GM19193 (cell line): ENCODE data around the gene CAPN15.

Experiments used
- POLR2A ChIP-seq: IDR thresholded peaks from 4 replicates; pipeline ENCODE4 v1.6.1; 2011; ENCODE audit not compliant: insufficient read depth, insufficient read length; ENCODE audit errors: extremely low read depth

CAPN15 gene

DNA sequence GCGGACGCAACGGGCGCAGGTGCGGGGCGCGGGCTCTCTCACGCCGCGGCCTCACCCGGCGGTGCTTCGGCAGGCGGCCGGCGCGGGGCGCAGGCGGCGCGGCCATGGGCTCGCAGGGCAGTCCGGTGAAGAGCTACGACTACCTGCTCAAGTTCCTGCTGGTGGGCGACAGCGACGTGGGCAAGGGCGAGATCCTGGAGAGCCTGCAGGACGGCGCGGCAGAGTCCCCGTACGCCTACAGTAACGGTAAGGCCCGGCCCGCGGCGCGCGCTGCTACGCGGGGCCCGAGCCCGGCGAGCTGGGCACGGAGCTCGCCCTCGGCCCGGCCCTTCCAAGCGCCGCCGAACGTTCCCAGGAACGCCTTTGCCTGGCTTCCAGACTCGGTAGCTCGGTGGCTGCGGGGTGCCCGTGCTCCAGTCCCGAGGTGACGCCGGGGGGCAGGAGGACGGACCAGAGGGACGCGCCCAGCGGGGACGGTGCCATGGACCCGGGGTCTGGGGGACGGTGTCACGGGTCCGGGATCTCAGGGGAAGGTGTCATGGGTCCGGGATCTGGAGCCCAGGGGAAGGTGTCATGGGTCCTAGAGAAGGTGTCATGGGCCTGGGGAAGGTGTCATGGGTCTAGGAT is 62.8 kb downstream of the CAPN15 start:
- TF ChIP-seq POLR2A, result no peak

DNA sequence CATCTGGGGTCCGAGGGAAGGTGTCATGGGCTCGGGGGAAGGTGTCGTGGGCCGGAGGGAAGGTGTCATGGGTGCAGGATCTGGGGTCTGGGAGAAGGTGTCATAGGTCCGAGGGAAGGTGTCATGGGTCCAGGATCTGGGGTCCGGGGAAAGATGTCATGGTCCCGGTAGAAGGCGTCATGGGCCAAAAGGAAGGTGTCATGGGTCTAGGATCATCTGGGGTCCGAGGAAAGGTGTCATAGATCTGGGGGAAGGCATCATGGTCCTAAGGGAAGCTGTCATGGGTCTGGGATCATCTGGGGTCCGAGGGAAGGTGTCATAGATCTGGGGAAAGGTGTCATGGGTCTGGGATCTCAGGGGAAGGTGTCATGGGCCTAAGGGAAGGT is 63.3 kb downstream of the CAPN15 start:
- TF ChIP-seq POLR2A, result no peak

DNA sequence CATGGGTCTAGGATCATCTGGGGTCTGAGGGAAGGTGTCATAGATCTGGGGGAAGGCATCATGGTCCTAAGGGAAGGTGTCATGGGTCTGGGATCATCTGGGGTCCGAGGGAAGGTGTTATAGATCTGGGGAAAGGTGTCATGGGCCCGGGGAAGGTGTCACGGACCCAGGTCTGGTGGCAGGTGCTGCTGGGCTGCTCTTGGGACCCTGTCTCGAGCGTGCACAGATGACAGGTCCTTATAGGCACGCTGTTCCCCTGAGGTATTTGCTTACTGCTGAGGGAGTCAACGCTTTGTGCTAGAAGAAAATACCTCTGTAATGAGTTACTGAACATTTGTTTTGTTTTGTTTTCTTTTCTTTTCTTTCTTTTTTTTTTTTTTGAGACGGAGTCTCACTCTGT is 63.7 kb downstream of the CAPN15 start:
- no peak for TF ChIP-seq POLR2A

DNA sequence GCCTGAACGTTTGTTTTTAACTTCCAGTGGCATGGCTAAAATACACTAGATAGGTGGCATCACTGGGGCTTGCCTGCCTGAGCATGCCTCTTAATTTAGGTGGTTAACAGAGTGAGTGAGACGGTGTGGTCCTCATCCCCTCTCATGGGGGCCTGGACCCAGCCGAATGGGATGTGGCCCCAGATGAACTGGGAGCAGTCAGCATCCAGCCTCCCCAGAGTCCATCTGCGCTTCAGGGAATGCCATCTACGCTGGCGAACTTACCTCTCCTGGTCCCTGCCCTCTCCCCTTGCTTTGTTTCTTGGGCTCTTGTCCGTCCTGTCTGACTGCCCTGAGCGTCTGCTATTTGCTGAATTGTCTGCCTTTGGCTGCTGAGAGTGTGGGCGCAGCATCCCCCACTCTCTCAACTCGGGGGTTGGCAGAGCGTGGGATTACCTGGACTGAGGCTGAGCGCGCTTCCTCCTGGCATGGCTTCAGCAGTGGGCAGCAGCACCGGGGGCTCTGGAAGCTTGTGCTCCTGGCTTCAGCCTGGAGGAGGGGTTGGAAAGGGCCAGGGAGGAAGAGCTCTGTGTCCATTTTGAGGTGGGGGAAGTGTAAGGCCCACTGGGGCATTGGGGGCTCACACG is 64.5 kb downstream of the CAPN15 start:
- no peak for TF ChIP-seq POLR2A

DNA sequence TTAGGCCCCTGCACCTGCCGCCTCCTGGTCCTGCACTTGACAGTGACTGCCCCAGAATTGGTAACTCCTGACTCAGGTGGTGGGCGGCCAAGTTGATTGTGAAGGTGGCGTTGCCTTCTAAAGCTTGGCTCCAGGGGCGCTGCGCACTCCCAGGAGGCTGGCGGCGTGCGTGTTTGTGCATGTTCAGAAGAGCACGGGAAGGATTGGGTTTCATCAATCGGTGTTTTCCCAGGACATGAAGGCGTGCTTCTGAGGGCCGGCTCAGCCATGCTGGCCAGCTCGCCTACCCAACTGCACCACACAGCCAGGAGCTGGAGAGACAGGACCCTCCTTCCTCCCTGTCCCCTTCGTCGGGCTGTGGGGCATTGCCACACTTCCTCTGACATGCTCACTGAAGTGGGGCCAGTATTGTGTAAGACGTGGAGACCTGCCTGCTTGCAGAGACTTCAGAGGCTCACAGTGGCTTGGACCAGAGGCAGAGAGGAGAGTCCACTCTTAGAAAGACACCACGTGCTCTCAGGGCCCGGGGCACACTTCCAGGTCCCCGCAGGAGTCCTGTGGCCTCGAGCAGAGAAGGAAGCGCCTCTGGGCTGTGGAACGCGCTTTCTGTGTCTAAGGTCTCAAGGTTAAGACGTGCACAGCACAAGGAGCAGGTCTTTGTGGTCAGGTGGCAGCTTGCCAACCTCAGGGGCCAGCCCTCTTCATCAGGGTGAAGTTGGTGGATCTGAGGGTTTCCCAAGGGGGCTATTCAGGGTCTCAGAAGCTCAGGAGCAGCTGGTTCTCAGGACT is 65.2 kb downstream of the CAPN15 start:
- TF ChIP-seq POLR2A, result no peak

DNA sequence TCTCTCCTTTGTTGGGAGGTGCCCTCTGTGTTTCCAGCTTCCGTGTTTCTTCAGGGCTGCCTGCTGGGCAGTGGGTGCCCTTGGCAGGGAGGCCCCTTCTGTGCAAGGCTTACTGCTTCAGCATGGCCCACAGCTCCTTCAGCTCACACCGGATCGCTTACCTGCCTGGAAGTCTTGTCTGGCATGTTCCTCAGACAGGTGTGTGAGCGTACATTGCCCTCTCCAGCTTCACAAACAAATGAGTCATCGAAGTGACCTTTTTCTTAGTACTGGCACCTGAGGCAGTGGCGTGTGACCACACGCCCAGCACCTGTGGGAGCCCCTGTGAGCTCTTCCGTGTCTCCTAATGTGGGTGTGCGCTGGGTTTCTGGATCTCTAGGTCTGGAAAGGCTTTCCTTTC is 65.9 kb downstream of the CAPN15 start:
- no peak for TF ChIP-seq POLR2A

DNA sequence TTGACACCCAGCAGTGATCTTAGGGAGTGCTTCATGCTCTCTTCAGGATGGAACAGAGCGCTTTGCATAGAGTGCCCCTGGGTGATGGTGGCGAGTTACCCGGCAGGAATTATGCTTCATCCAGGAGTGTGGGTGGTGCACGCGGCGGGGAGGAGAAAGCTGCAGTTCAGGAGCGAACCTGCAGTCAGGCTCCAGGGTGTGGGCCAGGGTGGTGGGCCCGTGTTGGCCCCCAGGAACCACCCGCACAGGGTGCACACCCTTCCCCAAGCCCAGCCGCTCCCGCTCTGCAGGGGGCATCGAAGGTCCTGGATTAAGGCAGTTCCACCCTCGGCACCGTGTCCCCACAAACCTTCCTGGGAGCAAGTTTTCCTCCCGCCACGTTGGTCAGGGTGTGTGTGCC is 66.3 kb downstream of the CAPN15 start:
- TF ChIP-seq POLR2A, result no peak

DNA sequence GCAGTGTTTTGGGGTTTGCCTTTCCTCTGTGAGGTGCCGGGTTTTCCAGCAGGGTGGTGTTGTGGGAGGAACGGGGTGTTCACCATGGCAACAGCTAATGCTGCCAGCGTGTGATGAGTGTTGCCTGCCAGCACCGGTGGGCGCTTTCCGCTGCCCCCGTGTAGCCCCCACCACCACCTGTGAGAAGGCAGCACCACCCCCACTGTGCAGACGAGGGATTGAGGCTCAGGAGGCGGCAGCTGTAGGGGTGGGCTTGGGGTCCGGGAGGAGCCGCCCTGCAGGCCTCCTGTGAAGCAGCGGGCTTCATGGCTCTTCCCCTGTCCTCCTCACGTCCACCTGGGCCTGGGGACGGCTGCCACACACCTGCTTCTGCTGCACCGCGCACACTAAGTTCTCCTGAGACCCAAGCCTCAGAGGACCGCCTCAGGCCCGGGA is 67.6 kb downstream of the CAPN15 start:
- no peak for TF ChIP-seq POLR2A

DNA sequence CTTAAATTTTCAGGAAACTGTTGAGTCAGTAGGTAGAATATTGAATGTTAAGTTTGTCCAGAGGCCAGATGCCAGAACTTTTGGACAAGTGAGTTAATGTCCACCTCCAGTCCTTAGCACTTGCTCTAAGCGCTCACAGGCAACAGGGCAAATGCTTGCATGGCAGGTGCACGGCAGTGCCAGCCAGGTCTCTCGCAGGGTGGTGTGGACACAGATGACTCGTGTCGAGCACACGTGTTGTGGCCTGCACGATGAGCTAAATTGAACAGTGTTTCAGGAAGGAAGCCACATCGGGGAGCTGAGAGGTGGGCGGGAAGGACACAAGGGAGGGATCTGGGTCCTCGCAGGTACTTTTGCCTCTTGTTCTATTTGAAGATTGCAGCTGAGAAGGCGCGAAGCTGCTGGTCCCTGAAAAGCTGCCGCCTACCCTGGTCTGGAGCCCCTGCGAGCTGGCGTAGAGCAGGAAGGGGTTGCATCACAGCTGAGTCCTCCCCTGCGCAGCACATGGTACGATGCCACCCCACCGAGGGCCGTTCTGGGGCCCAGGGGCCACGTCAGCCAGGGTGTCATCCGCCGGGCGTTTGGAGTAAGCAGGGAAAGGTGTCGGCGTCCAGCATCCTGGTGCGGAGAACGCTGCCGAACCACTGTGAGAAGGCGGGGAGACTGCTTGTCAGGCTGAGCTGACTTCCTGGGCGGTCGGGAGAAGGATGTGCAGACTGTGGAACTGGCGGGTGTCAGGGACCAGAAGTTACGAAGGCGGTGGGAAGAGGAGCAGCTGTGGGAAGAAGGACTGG is 68.6 kb downstream of the CAPN15 start:
- TF ChIP-seq POLR2A, result no peak

DNA sequence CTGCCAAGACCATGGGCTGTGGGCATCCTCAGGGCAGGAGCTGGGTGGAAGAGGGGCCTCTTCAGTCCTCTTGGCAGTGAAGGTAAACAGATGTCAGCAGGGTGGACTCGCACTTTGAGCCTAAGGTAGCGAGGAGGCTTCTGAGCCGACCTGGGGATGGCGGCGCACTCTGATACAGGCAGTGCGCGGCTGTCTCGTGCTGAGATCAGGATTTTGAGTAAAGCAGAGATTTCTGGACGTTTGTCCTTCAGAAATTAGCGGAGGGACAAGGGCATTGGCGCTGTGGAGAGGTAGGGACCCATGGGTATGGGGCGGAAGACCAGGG is 69.2 kb downstream of the CAPN15 start:
- TF ChIP-seq POLR2A, result no peak

DNA sequence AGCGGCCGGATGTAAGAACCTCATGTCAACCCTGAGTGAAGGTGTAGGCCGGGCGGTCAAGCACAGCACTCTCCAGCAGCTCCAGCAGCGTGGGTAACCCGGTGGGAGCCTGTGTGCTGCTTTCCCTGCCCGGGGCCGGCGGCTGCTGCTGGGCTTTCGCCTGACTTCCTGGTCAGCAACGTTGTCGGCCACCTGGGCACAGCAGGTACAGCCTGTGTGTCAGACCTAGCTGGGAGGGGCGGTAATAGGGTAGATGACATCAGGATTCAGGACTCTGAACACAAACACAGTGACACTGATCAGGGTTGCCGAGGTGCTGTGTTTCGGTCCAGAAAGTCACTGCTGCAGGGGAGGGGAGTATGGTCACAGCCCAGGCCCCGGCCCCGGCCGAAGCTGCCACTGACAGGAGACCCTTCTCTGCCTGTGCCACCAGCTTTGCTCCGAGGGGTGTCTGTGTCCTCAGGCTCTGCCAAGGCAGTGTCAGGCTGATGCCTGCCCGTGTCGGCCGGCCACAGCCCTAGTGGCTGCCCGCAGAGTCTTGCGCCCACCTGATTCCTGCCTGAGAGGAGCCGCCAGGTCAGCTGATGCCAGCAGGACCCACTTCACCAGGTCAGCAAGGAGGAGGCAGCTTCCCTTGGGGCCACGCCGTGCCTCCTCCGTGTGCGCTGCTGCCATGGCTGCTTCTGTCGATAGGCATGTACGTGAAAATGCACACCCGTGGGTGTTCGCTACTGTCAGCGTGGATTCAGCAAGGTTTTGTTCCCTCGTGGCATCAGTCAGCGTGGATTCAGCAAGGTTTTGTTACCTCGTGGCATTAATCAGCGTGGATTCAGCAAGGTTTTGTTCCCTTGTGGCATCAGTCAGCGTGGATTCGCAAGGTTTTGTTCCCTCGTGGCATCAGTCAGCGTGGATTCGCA is 71.6 kb downstream of the CAPN15 start:
- TF ChIP-seq POLR2A, result no peak

DNA sequence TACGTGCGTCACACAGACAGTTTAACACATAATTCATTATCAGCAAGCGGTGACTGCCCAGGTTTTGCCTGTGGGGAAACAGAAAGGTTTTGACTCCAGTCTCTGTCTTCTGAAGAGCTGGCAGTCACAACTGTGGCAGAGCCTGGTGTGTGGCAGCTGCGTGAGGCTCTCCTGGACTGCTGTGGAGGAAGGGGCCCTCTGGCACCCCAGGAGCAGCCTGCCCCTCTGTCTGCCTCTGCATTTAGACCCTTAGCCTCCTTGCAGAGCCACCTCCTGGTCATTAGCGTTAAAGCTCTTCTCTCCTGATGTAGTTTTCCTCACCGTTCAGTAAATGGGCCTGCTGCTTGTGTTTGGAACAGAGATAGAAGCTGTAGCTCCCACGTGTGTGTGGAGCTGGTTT is 73.3 kb downstream of the CAPN15 start:
- TF ChIP-seq POLR2A, result no peak

DNA sequence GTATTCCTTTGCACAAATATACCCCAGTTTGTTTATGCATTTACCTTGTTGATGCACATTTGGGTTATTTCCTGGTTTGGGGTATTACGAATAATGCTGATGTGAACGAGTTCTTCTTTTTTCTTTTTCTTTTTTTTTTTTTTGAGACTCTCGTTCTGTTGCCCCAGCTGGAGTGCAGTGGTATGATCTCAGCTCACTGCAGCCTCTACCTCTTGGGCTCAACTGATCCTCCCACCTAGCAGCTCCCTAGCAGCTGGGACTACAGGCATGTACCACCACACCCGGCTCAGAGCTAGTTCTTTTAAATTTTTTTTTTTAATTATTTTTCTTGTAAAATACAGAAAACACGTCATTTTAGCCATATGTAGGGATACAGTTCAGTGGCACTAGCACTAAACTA is 76.4 kb downstream of the CAPN15 start:
- no peak for TF ChIP-seq POLR2A
